NCI-H774 (cell line): ENCODE results near the gene RFX4.

Source experiments
- DNase-seq: peaks from one replicate; lab custom pipeline; 2025; lab: John Stamatoyannopoulos, UW

Gene RFX4

DNA sequence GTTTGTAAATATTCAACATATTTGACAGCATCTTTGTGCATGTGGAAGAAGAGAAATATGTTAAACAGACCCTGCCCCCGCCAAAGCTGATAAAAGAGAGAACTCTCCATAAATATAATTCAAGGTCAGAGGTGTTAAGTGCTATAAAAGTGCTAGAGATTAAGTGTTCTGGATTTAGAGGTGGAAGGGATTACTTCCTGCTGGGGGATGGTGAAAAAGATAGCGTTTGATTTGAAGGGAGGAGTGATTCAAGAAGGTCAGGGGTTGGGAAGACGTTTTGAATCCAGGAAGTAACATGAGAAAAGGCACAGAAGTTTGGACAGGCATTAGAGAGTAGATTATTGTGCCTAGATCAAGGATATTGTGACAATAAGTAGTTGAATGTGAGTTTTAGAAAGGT is 221.9 kb downstream of the RFX4 start:
- DNase-seq, result no peak
